Right renal pelvis (tissue), 4 donors: Measurements from ENCODE around the gene ATXN1. TPM values are rescaled to one million over a fixed set of nuclear protein-coding genes. Genes with fewer than 3 reads are reported as not detected.
"Not testable (repeated sequence)": the region's sequence is repeated elsewhere in the genome, so short reads cannot be mapped to it uniquely, and the experiment has no call there.

Source experiments
- DNase-seq, 4 donors: peaks; one replicate each; pipeline ENCODE4 v3.0.0-alpha.2; 2013; ENCODE audit warnings: low read depth in 4 of 4, low spot score in 3 of 4, missing footprints in 1 of 4
- polyA plus RNA-seq, 4 donors: library from polyadenylated mRNA; unstranded; fragments of 120-200 nt; gene quantifications; one replicate each; pipeline ENCODE4 v1.2.1, GENCODE V29; 2013; ENCODE audit not compliant: insufficient read length in 4 of 4

The ATXN1 gene
- polyA plus RNA-seq, 4 donors, result 17.2 to 22.0 (median 20.8) TPM

DNA sequence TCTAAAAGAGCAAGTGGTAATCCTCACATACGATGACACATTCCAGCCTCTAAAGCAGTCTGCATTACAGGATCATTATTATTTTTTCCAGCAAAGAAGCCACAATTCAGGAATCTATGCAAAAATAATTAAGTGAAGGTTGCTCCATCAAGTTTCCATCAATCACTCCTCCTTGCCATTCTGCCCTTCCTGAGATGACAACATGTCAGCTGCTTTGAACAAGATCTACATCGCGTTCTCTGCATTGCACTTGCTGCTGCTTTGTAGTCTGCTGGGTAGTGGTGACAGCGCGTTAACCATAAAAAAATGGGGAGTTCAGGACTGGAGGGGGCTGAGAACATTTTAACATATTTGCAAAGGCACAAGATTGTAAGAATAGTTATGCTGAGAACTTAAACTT is 375.2 kb downstream of the ATXN1 start:
- DNase-seq, result no peak

GRCh38 chr6:16383607-16384206 is 377.6 kb downstream of the ATXN1 start:
- no peak for DNase-seq

DNA sequence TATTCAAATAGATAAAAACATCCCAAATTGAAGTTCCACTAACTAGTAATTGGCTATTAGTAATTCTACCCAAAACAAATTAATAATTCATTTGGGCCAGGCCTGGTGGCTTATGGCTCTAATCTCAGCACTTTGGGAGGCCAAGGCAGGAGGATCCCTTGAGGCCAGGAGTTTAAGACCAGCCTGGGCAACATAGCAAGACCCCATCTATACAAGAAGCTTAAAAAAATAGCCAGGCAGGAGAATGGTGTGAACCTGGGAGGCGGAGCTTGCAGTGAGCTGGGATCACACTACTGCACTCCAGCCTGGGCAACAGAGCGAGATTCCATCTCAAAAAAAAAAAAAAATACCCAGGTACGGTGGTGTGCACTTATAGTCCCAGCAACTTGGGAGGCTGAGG is 379.3 kb downstream of the ATXN1 start:
- DNase-seq, result not testable (repeated sequence)

DNA sequence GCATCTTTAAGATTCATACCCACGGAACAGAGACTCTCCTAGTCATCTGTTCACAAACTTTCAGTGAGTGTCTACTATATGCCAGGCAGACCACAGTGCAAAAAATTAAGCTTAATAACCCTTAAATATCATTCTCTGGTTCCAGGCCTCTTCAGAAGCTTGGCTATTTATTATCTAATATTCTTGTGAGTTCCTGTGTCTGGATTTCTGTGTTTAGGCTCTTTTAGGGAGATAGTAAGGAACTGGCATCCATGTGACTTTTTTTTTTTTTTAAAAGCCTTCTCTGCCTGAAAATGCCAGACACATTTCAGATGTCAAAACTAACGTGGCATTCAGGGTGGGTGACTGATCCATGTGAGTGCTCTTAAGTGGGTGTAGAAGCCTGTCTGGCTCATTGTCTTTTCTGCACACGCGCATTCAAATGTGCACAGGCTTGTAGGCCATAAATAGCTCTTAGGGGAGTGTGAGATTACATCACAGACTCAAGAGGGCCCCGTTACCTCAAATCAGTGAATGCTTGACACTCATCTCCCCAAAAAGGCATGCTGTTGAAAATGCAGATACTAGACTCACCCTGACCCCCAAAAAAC is 380.9 kb downstream of the ATXN1 start:
- no peak for DNase-seq

DNA sequence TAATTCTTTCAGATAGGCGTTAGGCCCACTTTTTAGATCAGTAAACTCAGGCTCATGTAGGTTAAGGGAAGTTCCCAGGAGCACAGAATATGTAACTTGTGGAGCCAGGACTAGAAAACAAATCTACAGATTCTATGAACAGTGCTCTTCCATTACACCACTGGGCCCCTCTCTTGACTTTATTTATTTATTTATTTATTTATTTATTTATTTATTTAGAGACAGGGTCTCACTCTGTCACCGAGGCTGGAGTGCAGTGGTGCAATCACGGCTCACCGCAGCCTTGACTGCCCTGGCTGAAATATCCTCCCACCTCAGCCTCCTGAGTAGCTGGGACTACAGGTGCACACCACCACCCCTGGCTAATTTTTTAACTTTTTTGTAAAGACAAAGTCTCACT is 382.9 kb downstream of the ATXN1 start:
- not testable (repeated sequence) for DNase-seq

GRCh38 chr6:16377470-16377869 is 383.8 kb downstream of the ATXN1 start:
- DNase-seq, result no peak

DNA sequence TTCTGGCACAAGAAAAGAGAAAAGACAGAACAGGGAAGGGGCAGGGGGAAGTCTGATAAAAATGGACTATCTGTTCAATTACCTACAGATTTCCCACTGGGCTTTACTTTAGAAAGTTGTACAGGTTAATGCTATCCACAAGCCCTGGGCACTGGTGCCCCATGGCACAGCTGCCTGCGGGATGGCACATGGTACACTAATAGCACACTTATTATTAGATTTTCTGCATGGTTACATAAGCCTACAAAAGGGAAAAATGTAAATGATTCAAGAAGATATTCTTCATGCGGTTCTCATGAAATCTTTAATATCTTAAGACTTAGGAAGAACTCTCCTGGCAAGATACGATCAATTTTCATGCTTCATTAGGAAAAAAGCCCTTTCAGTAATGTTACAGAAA is 385.4 kb downstream of the ATXN1 start:
- DNase-seq, result no peak

GRCh38 chr6:16375206-16375605 is 386.1 kb downstream of the ATXN1 start:
- DNase-seq, result no peak

GRCh38 chr6:16374461-16375200 is 386.6 kb downstream of the ATXN1 start:
- DNase-seq, result no peak

GRCh38 chr6:16374016-16374415 is 387.2 kb downstream of the ATXN1 start:
- DNase-seq, result no peak

- no peak for DNase-seq
Measured at GRCh38 chr6:16372029-16372776, 389.1 kb downstream of the ATXN1 start.

- DNase-seq, result no peak
Measured at GRCh38 chr6:16371401-16371800, 389.9 kb downstream of the ATXN1 start.

DNA sequence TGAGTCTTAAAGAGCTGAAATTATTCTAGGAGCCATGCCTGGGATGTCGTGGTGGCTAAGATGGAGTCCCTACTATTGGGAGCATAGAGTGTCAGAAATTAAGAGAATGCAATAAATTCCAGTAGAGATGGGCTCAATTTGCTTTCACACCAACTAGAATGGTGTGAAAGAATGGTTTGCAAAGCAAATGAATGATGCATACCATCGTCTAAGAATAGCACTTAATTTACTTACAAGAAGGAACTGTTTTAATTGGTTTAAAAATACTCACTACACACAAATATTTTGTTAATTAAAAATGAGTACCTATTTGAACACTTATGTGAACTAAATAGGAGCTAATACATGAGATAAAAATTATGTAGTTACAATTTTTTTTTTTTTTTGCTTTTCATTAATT is 390.3 kb downstream of the ATXN1 start:
- no peak for DNase-seq

GRCh38 chr6:16369989-16370388 is 391.3 kb downstream of the ATXN1 start:
- DNase-seq, result no peak

GRCh38 chr6:16369140-16369745 is 392.0 kb downstream of the ATXN1 start:
- DNase-seq, result no peak

GRCh38 chr6:16367571-16367970 is 393.7 kb downstream of the ATXN1 start:
- no peak for DNase-seq

DNA sequence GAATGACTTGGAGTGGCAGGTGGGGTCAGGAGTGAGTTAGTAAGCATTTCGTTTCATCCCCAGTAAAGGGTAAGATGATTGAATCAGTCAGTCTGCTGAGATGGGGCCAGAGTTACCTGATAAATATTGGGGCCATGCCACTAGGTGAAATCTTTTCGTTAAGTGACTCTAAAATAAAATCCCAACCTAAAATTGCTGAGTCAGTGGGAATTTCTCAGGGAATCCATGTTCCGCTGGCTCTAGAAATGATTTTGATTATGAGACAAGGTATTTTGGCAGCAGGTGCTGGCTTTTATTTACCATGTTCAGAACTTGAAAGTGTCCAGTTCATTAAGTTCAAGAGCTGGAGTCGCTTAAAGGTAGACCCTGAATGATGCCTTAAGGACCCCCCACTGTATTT is 397.5 kb downstream of the ATXN1 start:
- no peak for DNase-seq

- no peak for DNase-seq
Measured at GRCh38 chr6:16362819-16363589, 398.3 kb downstream of the ATXN1 start.

DNA sequence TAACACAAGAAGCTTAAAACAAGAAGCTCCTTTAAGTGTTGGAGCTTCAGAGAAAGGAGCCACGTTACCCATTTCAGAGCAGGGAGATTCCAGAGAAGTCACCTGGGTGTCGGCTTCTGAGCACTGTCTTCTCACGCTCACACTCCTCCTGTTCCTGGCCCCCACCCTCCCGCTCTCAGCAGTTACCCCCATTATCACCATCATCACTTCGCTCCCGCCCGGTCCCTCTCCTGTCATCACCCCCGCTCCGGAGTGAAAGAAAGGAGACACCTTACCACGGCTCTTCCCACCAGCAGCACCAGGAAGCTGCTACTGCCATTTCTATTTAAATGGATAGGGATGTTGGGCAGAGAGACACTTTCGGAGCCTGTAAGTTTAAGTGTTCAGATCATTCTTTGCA is 399.0 kb downstream of the ATXN1 start:
- DNase-seq, result no peak

DNA sequence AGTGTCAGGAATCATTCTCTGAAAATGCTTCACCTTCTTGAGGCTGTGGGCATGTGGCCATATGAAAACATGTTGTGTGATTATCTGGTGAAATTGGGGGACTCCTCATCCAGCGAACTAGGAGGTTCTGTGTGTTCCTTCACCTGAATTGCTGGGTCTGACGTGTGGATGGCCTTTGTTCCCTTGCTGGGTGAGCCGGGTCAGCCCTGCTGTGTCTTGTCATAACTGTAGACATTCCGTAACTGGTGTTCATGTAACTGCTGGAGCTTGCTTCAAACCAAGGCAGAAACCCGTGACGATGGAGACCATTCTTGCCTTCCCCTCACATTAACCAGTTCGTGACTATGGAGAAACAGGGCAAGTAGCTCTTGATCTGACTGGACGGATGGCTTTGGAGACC is 399.4 kb downstream of the ATXN1 start:
- DNase-seq, result no peak
